RPMI7951 (cell line): ENCODE measurements around the gene FNIP2. TPM values are rescaled to one million over a fixed set of nuclear protein-coding genes. Genes with fewer than 3 reads are reported as not detected.
A peak's percentile ranks its signal among the peaks of the same experiment; 100 is the strongest.
"Not testable (repeated sequence)": the region's sequence is repeated elsewhere in the genome, so short reads cannot be mapped to it uniquely, and the experiment has no call there.

Experiments used
- DNase-seq: peaks from one replicate; pipeline ENCODE4 v3.0.0-alpha.2; 2012; ENCODE audit warnings: low read depth
- total RNA-seq: library from RNA; depleted of rRNA; stranded (reverse); fragments of >200 nt; shearing (Covaris generic); gene quantifications from 2 replicates; pipeline ENCODE4 v1.2.3, GENCODE V29; 2014

The FNIP2 gene
- total RNA-seq, 1 experiment from 2014 or later = 10.0 TPM

DNA sequence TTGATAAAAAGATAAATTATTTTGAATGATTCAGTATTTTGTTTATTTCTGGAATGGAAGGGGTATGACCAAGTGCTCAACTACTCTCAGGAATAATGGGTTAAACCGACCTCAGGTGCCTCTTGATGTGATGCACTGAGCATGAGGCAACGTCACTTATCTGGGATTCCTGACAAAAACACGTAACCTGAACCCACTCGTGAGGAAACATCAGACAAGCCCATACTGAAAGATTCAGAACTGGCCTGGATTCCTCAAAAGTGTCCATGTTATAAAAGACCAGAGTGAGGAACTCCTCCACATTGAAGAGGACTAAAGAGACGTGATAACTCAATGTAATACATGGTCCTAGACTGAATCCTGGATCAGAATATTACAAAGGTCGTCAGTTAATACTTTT lies 144.0 kb downstream of the FNIP2 start:
- DNase-seq = no peak

DNA sequence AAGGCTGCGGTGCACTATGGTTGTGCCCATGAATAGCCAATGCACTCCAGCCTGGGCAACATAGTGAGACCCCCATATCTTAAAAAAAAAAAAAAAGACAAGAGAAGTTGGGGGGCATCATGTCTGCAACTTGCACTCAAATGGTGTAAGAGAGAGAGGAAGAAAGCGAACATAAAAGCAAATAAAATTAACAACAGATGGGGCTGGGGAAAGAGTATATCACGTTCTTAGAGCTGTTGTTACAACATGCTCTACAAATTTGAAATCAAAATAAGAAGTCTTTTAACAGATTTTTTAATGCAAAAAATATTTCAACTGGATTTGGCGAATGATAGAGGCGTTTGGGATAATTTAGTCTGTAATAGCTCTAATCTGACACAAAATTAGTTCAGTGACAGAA lies 144.9 kb downstream of the FNIP2 start:
- DNase-seq = no peak

- peak; percentile 56 for DNase-seq
Measured at GRCh38 chr4:158914218-158914617, 145.4 kb downstream of the FNIP2 start.

DNA sequence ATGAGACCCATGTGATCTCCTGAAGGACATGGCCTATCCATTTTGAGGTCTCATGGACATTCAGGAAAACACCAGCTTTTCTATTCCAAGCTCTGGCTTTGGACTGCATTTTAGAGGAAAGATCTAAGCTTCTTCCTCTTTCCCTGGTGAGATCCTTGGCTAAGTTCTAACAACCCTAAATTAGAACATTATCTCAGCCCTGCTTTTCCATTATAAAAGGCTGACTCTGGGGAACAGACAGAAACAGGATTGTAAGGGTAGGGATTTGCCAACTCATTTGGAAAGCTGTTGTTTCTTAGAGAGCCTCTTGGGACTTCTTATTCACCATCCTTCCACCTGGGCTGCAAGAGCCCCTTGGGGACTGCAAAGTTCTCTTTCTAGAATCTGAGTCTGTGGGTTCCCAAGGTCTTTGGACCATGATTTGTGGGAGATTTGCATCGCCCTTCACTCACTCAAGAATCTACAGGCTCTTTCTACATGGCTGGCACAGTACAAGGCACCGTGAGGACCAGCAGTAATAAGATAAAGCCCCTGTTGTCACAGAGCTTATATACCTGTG lies 146.9 kb downstream of the FNIP2 start:
- DNase-seq = no peak

DNA sequence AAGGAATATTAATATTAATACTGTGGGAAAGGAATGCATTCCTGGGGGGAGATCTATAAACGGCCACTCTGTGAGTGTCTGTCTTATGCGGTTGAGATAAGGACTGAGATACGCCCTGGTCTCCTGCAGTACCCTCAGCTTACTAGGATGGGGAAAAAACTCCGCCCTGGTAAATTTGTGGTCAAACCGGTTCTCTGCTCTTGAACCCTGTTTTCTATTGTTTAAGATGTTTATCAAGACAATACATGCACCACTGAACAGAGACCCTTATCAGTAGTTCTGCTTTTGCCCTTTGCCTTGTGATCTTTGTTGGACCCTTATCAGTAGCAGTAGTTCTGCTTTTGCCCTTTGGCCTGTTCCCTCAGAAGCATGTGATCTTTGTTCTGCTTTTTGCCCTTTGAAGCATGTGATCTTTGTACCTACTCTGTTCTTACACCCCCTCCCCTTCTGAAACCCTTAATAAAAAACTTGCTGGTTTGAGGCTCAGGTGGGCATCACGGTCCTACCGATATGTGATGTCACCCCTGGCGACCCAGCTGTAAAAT lies 151.7 kb downstream of the FNIP2 start:
- not testable (repeated sequence) for DNase-seq

- not testable (repeated sequence) for DNase-seq
Measured at GRCh38 chr4:158927774-158928173, 158.9 kb downstream of the FNIP2 start.

DNA sequence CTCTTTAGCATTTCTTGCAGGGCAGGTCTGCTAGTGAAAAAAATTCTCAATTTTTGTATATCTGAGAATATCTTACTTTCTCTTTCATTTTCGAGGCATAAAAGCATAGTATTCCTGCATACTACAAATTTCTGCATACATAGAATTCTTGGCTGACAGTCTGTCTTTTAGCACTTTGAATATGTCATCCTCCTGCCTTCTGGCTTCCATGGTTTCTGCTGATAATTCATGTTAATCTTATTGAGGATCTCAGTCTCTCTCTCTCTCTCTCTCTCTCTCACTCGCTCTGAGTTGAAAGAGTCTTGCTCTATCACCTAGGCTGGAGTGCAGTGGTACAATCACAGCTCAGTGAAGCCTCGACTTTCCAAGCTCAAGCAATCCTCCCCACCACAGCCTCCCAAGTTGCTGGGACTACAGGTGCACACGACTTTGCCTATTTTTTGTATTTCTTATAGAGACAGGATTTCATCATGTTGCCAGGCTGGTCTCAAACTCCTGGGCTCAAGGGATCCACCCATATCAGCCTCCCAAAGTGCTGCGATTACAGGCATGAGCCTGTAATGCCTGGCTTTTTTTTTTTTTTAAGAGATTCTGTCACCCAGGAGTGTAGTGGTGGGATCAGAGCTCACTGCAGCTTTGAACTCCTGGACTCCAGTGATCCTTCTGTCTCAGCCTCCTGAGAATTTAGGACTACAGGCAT lies 161.3 kb downstream of the FNIP2 start:
- peak; percentile 13 for DNase-seq

DNA sequence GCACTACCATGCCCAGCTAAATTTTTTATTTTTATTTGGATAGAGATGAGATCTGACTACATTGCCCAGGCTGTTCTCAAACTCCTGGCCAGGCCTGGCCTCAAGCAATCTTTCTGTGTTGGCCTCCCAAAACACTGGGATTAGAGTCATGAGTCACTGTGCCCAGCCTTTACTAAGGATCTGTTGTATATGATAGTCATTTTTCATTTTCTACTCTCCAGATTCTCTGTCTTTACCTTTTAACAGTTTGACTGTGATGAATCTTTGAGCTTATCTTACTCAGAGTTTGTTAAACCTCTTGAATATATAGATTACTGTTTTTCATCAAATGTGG lies 161.8 kb downstream of the FNIP2 start:
- peak; percentile 31 for DNase-seq

DNA sequence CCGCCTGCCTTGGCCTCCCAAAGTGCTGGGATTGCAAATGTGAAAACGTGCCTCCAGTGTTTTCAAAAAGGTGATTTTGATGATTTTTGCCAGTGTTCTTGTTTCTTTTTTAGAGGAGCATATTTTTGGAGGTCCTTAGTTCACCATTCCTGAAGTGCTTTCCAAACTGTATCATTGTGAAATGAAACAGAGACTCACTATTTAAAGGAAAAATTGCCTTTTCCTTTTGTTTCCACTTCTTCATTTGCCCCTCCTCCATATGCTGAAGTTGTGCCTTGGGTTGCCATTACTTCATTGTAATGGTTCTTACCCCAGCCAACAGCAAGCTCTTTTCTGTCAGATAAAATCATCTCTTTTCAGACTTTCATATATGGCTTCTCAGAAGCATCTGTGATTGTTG lies 164.4 kb downstream of the FNIP2 start:
- DNase-seq = no peak

- no peak for DNase-seq
Measured at GRCh38 chr4:158934996-158935669, 166.3 kb downstream of the FNIP2 start.

- peak; percentile 15 for DNase-seq
Measured at GRCh38 chr4:158936238-158936637, 167.4 kb downstream of the FNIP2 start.

- DNase-seq = peak; percentile 12
Measured at GRCh38 chr4:158938220-158939044, 169.6 kb downstream of the FNIP2 start.

DNA sequence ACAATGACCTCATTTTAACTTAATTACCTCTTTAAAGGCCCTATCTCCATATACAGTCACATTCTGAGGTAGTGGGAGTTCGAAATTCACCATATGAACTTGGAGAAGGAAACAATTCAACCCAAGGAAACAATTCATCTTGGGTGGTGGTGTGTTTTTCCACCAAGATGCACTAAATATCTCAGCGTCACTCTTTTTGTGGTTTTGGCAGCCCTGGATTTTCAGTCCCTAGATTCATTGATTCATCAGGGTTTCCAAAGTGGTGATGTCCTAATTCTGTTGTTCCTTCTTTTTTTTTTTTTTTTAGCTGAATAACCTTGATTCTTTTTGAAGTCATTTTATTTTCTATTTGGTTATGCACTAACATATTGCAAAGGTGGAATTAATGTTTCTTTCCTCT lies 171.4 kb downstream of the FNIP2 start:
- DNase-seq = no peak

GRCh38 chr4:158941321-158941720 lies 172.5 kb downstream of the FNIP2 start:
- no peak for DNase-seq

- no peak for DNase-seq
Measured at GRCh38 chr4:158941895-158942294, 173.1 kb downstream of the FNIP2 start.

- no peak for DNase-seq
Measured at GRCh38 chr4:158945529-158946108, 176.8 kb downstream of the FNIP2 start.

DNA sequence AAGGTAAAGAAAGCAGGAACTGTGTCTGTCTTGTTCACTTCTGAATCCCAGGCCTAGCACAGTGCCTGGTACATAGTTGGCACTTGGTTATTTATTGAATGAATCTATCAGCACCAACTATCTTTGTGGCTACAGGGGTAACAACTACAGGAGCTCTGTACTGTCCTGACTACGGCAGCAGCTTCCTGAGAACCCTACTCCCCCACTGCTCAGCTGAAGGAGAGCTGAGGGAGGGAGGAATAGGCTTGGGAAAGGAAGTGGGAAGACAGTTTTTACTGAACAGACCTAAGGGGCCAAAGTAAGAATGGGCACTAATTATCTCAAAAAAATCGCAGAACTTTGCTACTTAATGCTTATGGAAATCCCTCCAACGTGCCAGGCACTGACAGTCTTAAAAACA lies 178.0 kb downstream of the FNIP2 start:
- DNase-seq = no peak

GRCh38 chr4:158948071-158948470 lies 179.2 kb downstream of the FNIP2 start:
- DNase-seq = no peak

DNA sequence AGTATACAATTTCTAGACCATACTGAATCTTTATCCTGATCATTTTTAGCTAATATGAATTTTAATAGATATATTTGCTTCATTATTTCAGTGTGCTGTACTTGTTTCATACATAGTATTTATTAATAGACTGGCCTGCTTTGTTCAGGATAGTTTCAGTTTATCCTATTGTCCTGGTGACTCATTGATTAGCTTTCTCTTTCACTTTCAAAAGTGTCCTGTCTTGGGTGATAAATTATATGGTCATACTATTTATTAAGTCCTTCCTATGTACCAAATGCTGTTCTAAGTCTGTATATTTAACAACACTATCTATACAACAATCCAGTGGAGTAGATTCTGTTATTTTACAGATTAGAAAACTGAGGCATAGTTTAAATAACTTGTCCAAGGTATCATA lies 180.3 kb downstream of the FNIP2 start:
- peak; percentile 63 for DNase-seq

- not testable (repeated sequence) for DNase-seq
Measured at GRCh38 chr4:158952221-158952774, 183.5 kb downstream of the FNIP2 start.

GRCh38 chr4:158956345-158956744 lies 187.5 kb downstream of the FNIP2 start:
- not testable (repeated sequence) for DNase-seq
